Esophagus (tissue), 2 donors: Measurements from ENCODE around the gene CKAP5. TPM values are rescaled to one million over a fixed set of nuclear protein-coding genes. Genes with fewer than 3 reads are reported as not detected.

Experiments
- H3K27ac ChIP-seq, 2 donors: one replicate each; pipeline ENCODE4 v1.5.1; 2013; ENCODE audit warnings: low read depth in 2 of 2, mild to moderate bottlenecking in 2 of 2, inconsistent platforms in 1 of 2, low read length in 1 of 2, moderate library complexity in 1 of 2
- H3K27me3 ChIP-seq, 2 donors: one replicate each; pipeline ENCODE4 v1.6.1; 2013; ENCODE audit warnings: low read length in 2 of 2, control low read depth in 1 of 2, mild to moderate bottlenecking in 1 of 2; ENCODE audit not compliant: insufficient read depth in 2 of 2, control insufficient read depth in 1 of 2
- H3K36me3 ChIP-seq, 2 donors: one replicate each; pipeline ENCODE4 v1.6.1; 2013; ENCODE audit warnings: low read length in 1 of 2; ENCODE audit not compliant: control insufficient read depth in 2 of 2, insufficient read depth in 2 of 2
- H3K4me1 ChIP-seq, 2 donors: one replicate each; pipeline ENCODE4 v1.6.1; 2013; ENCODE audit warnings: low read length in 1 of 2; ENCODE audit not compliant: control insufficient read depth in 2 of 2, insufficient read depth in 2 of 2
- H3K4me3 ChIP-seq, 2 donors: one replicate each; pipeline ENCODE4 v1.5.1; 2013; ENCODE audit warnings: low read length in 2 of 2, mild to moderate bottlenecking in 2 of 2, low read depth in 1 of 2, moderate library complexity in 1 of 2
- H3K9me3 ChIP-seq, 2 donors: one replicate each; pipeline ENCODE4 v1.6.1; 2013; ENCODE audit warnings: mild to moderate bottlenecking in 2 of 2, low read depth in 1 of 2, low read length in 1 of 2, moderate library complexity in 1 of 2; ENCODE audit not compliant: control insufficient read depth in 2 of 2, insufficient read depth in 1 of 2
- WGBS, 2 donors: extraction: QIAGEN DNeasy Blood & Tissue Kit; methylation state at CpG; one replicate each; pipeline ENCODE4 v1.1.7; 2013; 5-methylcytosine and 5-hydroxymethylcytosine counted together
- polyA plus RNA-seq, 2 donors: library from polyadenylated mRNA; stranded (reverse); fragments of 200-250 nt; gene quantifications; one replicate each; pipeline ENCODE4 v1.2.3, GENCODE V29; 2013
- donor health status: healthy with polysubstance abuse.
- donor health status: Bipolar disorder and iron deficiency.

CKAP5 gene
- polyA plus RNA-seq, 2 donors, result 5.0 to 13.4 TPM

DNA sequence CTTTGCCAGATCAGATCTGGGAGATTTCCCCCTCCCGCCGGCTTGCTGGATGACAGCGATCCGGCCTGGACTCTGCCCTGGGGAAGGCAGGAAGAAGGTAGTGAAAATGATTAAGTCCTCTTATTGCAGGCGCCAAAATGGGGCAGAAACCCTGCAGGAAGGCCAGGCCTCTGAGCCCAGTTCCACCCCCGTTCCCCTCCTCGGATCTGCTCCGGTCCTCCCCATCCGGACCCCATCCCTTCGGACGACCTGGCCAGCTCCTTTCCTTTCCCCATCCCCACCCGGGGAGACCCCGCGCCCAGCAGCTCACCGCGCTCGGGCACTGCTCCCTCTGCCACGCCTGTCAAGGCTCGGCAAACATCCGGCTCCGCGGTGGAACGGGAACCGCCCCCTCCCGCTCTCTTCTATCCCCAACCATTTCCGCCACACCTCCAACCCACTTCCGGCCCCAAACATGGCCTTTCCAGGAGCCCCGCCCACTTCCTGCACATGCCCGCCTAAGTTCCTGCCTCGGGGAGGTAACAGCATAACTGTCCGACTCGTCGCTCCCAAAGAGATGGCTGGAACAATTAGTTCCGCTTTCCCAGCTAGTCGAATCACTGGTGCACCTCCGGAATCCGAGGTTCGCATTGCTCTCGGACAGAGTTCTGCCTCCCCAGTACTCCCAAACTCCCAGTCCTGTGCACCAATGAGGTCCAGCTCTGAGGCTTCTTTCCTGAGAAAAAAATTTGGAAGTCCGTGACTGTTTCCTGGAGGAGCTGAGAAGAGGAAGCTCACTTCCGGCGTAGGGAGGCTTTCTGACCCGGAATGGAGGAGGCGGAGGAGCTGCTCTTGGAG, 145.6 kb downstream of the CKAP5 start, which contains the start of the genes ARHGAP1 and ZNF408:
Gene ARHGAP1 (minus strand): TSS at position 379 of the 837 bp plus-strand sequence. CDS start 4,512 bp downstream, outside the sequence.
Gene ZNF408 (plus strand): TSS at position 791 of the 837 bp plus-strand sequence. CDS start 17 bp downstream, at position 808.
- Histone ChIP-seq H3K9me3 (no peaks in the 10 kb centered on the region), H3K36me3 (peaks cover 8 to 34% of the 10 kb centered on the region in 2 donors), H3K27ac (peak within 1 kb of the TSS; percentile 94 to 99), H3K4me3 (peak within 1 kb of the TSS; percentile 85 to 94), H3K27me3 (no peaks in the 10 kb centered on the region), H3K4me1 (peaks cover 6 to 29% of the 10 kb centered on the region in 2 donors)
- WGBS, 2 donors, result 0% methylated on average over 44 of the region's 44 CpGs

DNA sequence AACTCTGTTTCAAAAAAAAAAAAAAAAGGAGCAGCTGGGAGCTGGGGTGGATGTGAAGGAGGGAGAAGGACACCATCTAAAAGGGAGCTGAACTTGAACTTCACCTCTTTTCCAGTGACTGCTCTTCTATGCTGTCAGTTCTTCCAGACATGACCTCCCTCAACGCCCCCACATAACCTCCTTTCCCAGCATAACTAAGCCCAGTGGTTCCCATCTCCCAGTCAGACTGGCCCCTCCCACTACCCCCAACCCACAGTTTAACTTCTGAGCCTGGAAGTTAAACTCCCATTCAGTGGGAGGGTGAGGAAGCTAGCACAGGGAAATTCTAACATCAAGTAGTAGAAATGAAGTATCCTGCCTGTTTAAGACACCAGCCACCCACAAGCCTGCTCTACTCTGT, 147.5 kb downstream of the CKAP5 start:
- 56 to 78% methylated on average over 1 of the region's 1 CpG for WGBS, 2 donors
- no peaks in the 10 kb centered on the region for H3K27me3 ChIP-seq
- peaks cover 9 to 33% of the 10 kb centered on the region in 2 donors for H3K4me1 ChIP-seq
- H3K27ac ChIP-seq, result peak overlapping the region; percentile 20 to 75
- peaks cover 3 to 27% of the 10 kb centered on the region in 2 donors for H3K36me3 ChIP-seq
- peak overlapping the region in 1 of 2 donors; percentile 9 for H3K4me3 ChIP-seq
- H3K9me3 ChIP-seq, result no peaks in the 10 kb centered on the region

GRCh38 chr11:46697723-46698122, 148.4 kb downstream of the CKAP5 start:
- 56 to 58% methylated on average over 2 of the region's 2 CpGs for WGBS, 2 donors
- peak overlapping the region in 1 of 2 donors; percentile 70 for H3K27ac ChIP-seq
- H3K27me3 ChIP-seq, result no peaks in the 10 kb centered on the region
- H3K9me3 ChIP-seq, result no peaks in the 10 kb centered on the region
- H3K4me1 ChIP-seq, result peaks cover 9 to 31% of the 10 kb centered on the region in 2 donors
- H3K36me3 ChIP-seq, result peaks cover 3 to 21% of the 10 kb centered on the region in 2 donors
- H3K4me3 ChIP-seq, result no peak overlapping the region

- no peaks in the 10 kb centered on the region for H3K9me3 ChIP-seq
- 58% methylated on average over 3 of the region's 3 CpGs for WGBS, 2 donors
- H3K36me3 ChIP-seq, result peaks cover 3 to 20% of the 10 kb centered on the region in 2 donors
- no peak overlapping the region for H3K4me3 ChIP-seq
- no peaks in the 10 kb centered on the region for H3K27me3 ChIP-seq
- H3K27ac ChIP-seq, result peak overlapping the region in 1 of 2 donors; percentile 70
- peaks cover 9 to 28% of the 10 kb centered on the region in 2 donors for H3K4me1 ChIP-seq
Measured at GRCh38 chr11:46697303-46697702, 148.8 kb downstream of the CKAP5 start.

DNA sequence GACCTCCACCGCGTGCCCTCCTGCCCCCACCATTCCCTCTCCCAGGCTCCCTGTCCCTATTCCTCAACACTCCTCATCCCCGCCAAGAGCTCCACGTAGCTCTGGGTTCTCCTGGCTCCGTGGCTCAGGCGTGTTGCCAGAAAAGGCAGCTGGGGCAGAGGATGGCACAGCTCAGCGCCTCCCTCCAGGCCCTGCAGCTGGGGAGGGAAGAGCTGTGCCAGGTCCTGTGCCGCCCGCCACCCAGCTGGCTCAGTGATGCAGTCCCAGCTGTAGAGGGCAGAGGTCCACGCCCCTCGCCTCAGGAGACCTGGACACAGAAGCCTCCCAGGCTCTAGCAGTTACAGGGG, 149.9 kb downstream of the CKAP5 start:
- peak overlapping the region; percentile 4 to 96 for H3K27ac ChIP-seq
- peaks cover 5 to 22% of the 10 kb centered on the region in 2 donors for H3K36me3 ChIP-seq
- no peaks in the 10 kb centered on the region for H3K9me3 ChIP-seq
- H3K4me1 ChIP-seq, result peaks cover 9 to 25% of the 10 kb centered on the region in 2 donors
- 55 to 57% methylated on average over 11 of the region's 11 CpGs for WGBS, 2 donors
- H3K27me3 ChIP-seq, result no peaks in the 10 kb centered on the region
- no peak overlapping the region for H3K4me3 ChIP-seq

DNA sequence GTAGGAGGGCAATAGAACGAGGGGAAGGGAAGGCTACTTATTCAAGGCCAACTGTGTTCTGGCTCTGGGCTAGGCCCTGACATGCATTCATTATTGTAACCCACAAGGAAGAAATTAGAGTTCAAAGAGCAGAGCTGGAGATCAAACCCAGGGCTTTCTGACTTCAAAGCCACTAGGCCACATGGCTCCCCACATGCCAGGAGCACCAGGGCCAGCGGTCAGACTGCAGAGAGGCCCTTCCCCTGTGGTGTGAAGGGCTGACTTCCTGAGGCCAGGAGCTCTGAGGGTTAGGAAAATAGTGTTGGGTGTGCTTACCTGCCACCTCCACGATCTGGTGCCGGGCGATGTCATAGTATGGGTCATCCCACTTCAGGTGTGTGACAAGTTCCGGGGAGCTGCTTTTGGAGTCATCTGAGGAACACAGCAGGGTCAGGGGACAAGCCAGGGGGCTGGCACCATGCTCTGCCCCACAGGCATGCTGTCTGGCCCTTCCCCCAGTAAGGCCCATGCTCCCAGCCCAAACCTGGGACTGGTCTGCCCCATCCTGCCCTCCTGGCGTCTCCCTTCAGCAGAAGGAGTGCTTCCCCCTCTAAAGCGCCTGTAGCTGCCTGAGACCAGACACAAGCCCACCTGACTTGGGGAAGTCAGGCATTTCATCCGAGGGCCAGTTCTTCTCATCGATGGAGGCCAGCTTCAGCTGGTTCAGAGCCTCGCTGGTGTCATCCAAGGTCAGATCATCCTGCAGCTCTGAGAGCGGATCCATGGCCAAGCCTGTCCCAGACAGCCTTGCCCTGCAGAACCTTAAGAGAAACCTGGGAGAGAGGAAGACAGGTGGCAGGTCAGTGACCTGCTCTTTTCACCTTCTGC, 150.5 kb downstream of the CKAP5 start:
- Histone ChIP-seq H3K9me3 (no peaks in the 10 kb centered on the region), H3K27ac (peak overlapping the region; percentile 4 to 96), H3K27me3 (no peaks in the 10 kb centered on the region), H3K36me3 (peaks cover 5 to 23% of the 10 kb centered on the region in 2 donors), H3K4me1 (peaks cover 9 to 25% of the 10 kb centered on the region in 2 donors), H3K4me3 (no peak overlapping the region)
- 87% methylated on average over 12 of the region's 12 CpGs for WGBS, 2 donors

GRCh38 chr11:46694607-46695006, 151.5 kb downstream of the CKAP5 start:
- no peak overlapping the region for H3K4me3 ChIP-seq
- H3K27ac ChIP-seq, result peak overlapping the region; percentile 80 to 96
- H3K36me3 ChIP-seq, result peaks cover 5 to 25% of the 10 kb centered on the region in 2 donors
- no peaks in the 10 kb centered on the region for H3K9me3 ChIP-seq
- H3K4me1 ChIP-seq, result peaks cover 9 to 25% of the 10 kb centered on the region in 2 donors
- 83 to 92% methylated on average over 7 of the region's 7 CpGs for WGBS, 2 donors
- H3K27me3 ChIP-seq, result no peaks in the 10 kb centered on the region

DNA sequence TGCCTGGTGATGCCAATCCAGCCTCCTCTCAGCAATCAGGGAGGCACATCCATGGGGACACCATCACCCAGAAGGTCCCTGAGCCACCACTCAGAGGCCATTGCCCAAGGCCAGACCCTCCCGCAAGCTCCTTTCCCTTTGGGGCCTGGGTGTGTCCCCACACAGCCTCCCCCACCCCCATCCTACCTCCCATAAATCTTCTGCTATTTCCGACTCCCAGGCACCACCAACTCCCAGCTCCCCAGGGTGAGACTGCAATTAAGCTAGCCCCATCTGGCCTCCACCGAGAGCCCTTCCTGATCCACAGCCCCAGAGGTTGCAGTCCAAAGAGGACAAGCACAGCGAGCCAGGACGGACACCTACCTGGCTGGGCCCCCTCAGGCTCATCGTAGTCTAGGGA, 152.0 kb downstream of the CKAP5 start:
- Histone ChIP-seq H3K4me3 (no peak overlapping the region), H3K27ac (peak overlapping the region; percentile 80 to 96), H3K27me3 (no peaks in the 10 kb centered on the region), H3K36me3 (peaks cover 5 to 25% of the 10 kb centered on the region in 2 donors), H3K4me1 (peaks cover 9 to 23% of the 10 kb centered on the region in 2 donors), H3K9me3 (no peaks in the 10 kb centered on the region)
- 80 to 81% methylated on average over 6 of the region's 6 CpGs for WGBS, 2 donors

GRCh38 chr11:46693597-46694012, 152.5 kb downstream of the CKAP5 start:
- Histone ChIP-seq H3K4me1 (peaks cover 9 to 23% of the 10 kb centered on the region in 2 donors), H3K4me3 (no peak overlapping the region), H3K27ac (peak overlapping the region; percentile 80 to 96), H3K27me3 (no peaks in the 10 kb centered on the region), H3K9me3 (no peaks in the 10 kb centered on the region), H3K36me3 (peaks cover 5 to 25% of the 10 kb centered on the region in 2 donors)
- WGBS, 2 donors, result 50 to 66% methylated on average over 2 of the region's 2 CpGs
